ENCODE results near the gene LYST.

DNA sequence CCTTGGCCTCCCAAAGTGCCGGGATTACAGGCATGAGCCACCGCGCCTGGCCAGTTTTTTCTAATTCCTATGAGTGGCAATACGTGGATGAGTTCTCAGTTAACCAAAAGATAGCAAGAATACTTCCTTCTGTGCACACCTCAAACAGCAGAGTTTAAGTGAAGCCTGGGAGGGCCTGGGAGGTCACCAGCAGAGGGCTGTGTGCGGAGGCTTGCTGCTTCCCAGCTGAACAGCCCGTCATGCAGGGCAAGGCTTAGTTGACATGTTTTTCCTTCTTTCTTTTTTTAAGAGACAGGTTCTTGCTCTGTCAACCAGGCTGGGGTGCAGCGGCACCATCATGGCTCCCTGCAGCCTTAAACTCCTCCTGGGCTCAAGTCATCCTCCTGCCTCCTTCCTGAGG is 234.9 kb downstream of the LYST start:
- TF ChIP-seq, protein P1, sequence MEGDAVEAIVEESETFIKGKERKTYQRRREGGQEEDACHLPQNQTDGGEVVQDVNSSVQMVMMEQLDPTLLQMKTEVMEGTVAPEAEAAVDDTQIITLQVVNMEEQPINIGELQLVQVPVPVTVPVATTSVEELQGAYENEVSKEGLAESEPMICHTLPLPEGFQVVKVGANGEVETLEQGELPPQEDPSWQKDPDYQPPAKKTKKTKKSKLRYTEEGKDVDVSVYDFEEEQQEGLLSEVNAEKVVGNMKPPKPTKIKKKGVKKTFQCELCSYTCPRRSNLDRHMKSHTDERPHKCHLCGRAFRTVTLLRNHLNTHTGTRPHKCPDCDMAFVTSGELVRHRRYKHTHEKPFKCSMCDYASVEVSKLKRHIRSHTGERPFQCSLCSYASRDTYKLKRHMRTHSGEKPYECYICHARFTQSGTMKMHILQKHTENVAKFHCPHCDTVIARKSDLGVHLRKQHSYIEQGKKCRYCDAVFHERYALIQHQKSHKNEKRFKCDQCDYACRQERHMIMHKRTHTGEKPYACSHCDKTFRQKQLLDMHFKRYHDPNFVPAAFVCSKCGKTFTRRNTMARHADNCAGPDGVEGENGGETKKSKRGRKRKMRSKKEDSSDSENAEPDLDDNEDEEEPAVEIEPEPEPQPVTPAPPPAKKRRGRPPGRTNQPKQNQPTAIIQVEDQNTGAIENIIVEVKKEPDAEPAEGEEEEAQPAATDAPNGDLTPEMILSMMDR (conservative IDR thresholded peaks at IDR 0.05; ENCODE audit: low read depth, low read length) = no peak
- TF ChIP-seq EZH2 (IDR thresholded peaks at IDR 0.05; ENCODE audit: low read length, unreplicated experiment) = no peak
- TF ChIP-seq EZH2phosphoT487 (IDR thresholded peaks at IDR 0.05; ENCODE audit: borderline replicate concordance, low read length) = no peak
